ENCODE measurements around the gene ICAM2.

The ICAM2 gene

GRCh38 chr17:64006361-64007088 is 13.9 kb downstream of the ICAM2 start:
- DNase-seq (ENCODE audit: low read depth) = no peak
- TF ChIP-seq CTCF (IDR thresholded peaks at IDR 0.05; ENCODE audit: insufficient read depth, low read depth, low read length, missing control alignments) = no peak
- H3K4me3 ChIP-seq (ENCODE audit: low read depth, low read length) = no peak overlapping the region

GRCh38 chr17:64005734-64006167 is 14.7 kb downstream of the ICAM2 start:
- DNase-seq (ENCODE audit: low read depth) = no peak
- H3K4me3 ChIP-seq (ENCODE audit: low read depth, low read length) = no peak overlapping the region
- TF ChIP-seq CTCF (IDR thresholded peaks at IDR 0.05; ENCODE audit: insufficient read depth, low read depth, low read length, missing control alignments) = no peak

GRCh38 chr17:64004903-64005733 is 15.3 kb downstream of the ICAM2 start:
- TF ChIP-seq CTCF (IDR thresholded peaks at IDR 0.05; ENCODE audit: insufficient read depth, low read depth, low read length, missing control alignments) = no peak
- H3K4me3 ChIP-seq (ENCODE audit: low read depth, low read length) = no peak overlapping the region
- no peak for DNase-seq (ENCODE audit: low read depth)

GRCh38 chr17:64004218-64004770 is 16.1 kb downstream of the ICAM2 start:
- no peak for DNase-seq (ENCODE audit: low read depth)
- TF ChIP-seq CTCF (IDR thresholded peaks at IDR 0.05; ENCODE audit: insufficient read depth, low read depth, low read length, missing control alignments) = no peak
- H3K4me3 ChIP-seq (ENCODE audit: low read depth, low read length) = no peak overlapping the region

GRCh38 chr17:64003526-64004121 is 16.8 kb downstream of the ICAM2 start:
- no peak for DNase-seq (ENCODE audit: low read depth)
- no peak for TF ChIP-seq CTCF (IDR thresholded peaks at IDR 0.05; ENCODE audit: insufficient read depth, low read depth, low read length, missing control alignments)
- no peak overlapping the region for H3K4me3 ChIP-seq (ENCODE audit: low read depth, low read length)

GRCh38 chr17:64002658-64003525 is 17.5 kb downstream of the ICAM2 start:
- H3K4me3 ChIP-seq (ENCODE audit: low read depth, low read length) = no peak overlapping the region
- DNase-seq (ENCODE audit: low read depth) = no peak
- no peak for TF ChIP-seq CTCF (IDR thresholded peaks at IDR 0.05; ENCODE audit: insufficient read depth, low read depth, low read length, missing control alignments)

Data from GM12865 (cell line).